Ishikawa (cell line): ENCODE data around the gene PDE6B.

Source experiments
- CEBPB ChIP-seq: IDR thresholded peaks from 2 replicates; pipeline ENCODE4 v1.6.1; 2012
- CREB1 ChIP-seq: IDR thresholded peaks from 2 replicates; pipeline ENCODE4 v1.6.1; 2012; ENCODE audit warnings: low read depth
- EGR1 ChIP-seq: IDR thresholded peaks from 2 replicates; pipeline ENCODE4 v1.6.1; 2012
- EP300 ChIP-seq: IDR thresholded peaks from 2 replicates; pipeline ENCODE4 v1.6.1; 2012; ENCODE audit warnings: borderline replicate concordance
- FOXM1 ChIP-seq: IDR thresholded peaks from 2 replicates; pipeline ENCODE4 v1.6.1; 2012; ENCODE audit warnings: low read depth, borderline replicate concordance
- MAX ChIP-seq: IDR thresholded peaks from 2 replicates; pipeline ENCODE4 v1.6.1; 2012
- NFIC ChIP-seq: IDR thresholded peaks from 2 replicates; pipeline ENCODE4 v1.6.1; 2012
- RAD21 ChIP-seq: IDR thresholded peaks from 2 replicates; pipeline ENCODE4 v1.6.1; 2012; ENCODE audit warnings: low read depth
- REST ChIP-seq: IDR thresholded peaks from 2 replicates; pipeline ENCODE4 v1.6.1; 2012; ENCODE audit warnings: low read depth, mild to moderate bottlenecking
- TAF1 ChIP-seq: IDR thresholded peaks from 2 replicates; pipeline ENCODE4 v1.6.1; 2012; ENCODE audit warnings: low read depth, mild to moderate bottlenecking
- TCF12 ChIP-seq: IDR thresholded peaks from 2 replicates; pipeline ENCODE4 v1.6.1; 2012; ENCODE audit warnings: low read depth
- TEAD4 ChIP-seq: IDR thresholded peaks from 2 replicates; pipeline ENCODE4 v1.6.1; 2012
- USF1 ChIP-seq: IDR thresholded peaks from 2 replicates; pipeline ENCODE4 v1.6.1; 2012
- YY1 ChIP-seq: IDR thresholded peaks from 2 replicates; pipeline ENCODE4 v1.6.1; 2012; ENCODE audit warnings: low read depth
- ZBTB7A ChIP-seq: IDR thresholded peaks from 2 replicates; pipeline ENCODE4 v1.6.1; 2012; ENCODE audit warnings: low read depth

Gene PDE6B

GRCh38 chr4:657338-657833 lies 32.0 kb downstream of the PDE6B start:
- no peak for TF ChIP-seq TCF12
- no peak for TF ChIP-seq REST
- no peak for TF ChIP-seq FOXM1
- TF ChIP-seq CEBPB = no peak
- no peak for TF ChIP-seq CREB1
- no peak for TF ChIP-seq MAX
- TF ChIP-seq NFIC = no peak
- no peak for TF ChIP-seq TAF1
- no peak for TF ChIP-seq EGR1

- TF ChIP-seq REST (no peak), YY1 (no peak), ZBTB7A (no peak), TEAD4 (no peak), RAD21 (no peak), TCF12 (no peak), NFIC (no peak), EP300 (no peak), TAF1 (no peak), EGR1 (no peak), CEBPB (no peak), FOXM1 (no peak), USF1 (no peak), CREB1 (no peak), MAX (no peak)
Observed at GRCh38 chr4:657834-658667, 32.7 kb downstream of the PDE6B start.

- no peak for TF ChIP-seq EP300
- TF ChIP-seq TCF12 = no peak
- TF ChIP-seq EGR1 = no peak
- TF ChIP-seq NFIC = no peak
- no peak for TF ChIP-seq YY1
Observed at GRCh38 chr4:658681-659667, 33.6 kb downstream of the PDE6B start.

- TF ChIP-seq EP300 (no peak), FOXM1 (no peak), ZBTB7A (no peak), REST (no peak), EGR1 (no peak), TCF12 (no peak), CREB1 (no peak), TEAD4 (no peak), MAX (no peak), YY1 (no peak), USF1 (no peak), TAF1 (no peak), CEBPB (no peak), NFIC (no peak), RAD21 (no peak)
Observed at GRCh38 chr4:659851-660250, 34.5 kb downstream of the PDE6B start.
